MM.1S (cell line): ENCODE results near the gene NARF.

Experiments used
- CTCF ChIP-seq: fragments of 300-600 bp; sonication (generic); IDR thresholded peaks from 2 replicates; pipeline ENCODE4 v1.5.1; 2016; ENCODE audit warnings: antibody characterized with exemption, low read length, mixed read lengths
- EZH2 ChIP-seq: fragments of 300-600 bp; sonication (generic); optimal IDR thresholded peaks from 2 replicates; pipeline ENCODE3; 2017; ENCODE audit warnings: low read depth, mild to moderate bottlenecking, antibody characterized with exemption, low read length, mixed read lengths

DNA sequence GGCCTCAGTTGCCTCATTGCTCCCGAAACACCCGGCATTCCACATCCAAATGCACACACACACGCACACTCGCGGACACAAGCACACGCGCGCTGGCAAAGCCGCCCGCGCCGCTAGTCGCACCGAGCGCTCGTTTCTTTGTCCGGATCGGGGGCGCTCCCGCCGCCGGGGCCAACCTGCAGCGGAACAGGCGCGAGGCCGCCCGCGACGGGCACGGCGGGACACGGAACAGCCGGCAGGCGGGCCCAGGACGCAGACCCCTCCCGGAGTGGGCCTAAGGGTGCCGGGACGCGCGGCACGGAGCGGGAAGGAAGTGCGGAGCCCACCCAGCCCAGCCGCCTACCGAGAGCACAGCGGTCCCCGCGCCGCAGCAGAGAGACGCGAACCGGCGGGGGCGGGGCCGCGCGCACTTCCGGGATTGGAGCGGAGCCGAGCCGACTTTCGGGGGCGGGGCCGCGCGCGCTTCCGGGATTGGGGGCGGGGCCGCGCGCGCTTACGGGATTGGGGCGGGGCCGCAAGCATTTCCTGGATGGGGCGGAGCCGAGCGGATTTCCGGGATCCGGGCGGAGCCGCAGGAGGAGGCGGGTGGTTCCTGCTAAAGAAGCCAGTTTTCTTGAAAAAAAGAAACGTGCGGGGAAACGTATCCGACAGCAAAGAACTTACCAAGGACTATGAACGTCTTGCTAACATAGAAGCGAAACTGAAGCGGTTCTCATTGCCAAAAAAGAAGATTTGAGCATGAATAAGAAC, 8.0 kb upstream of the NARF start, which contains the start of gene CYBC1:
- no peak for TF ChIP-seq CTCF
- TF ChIP-seq EZH2 = no peak
